HEK293T (cell line): ENCODE measurements around the gene VRK2.

Source experiments
- ARNT ChIP-seq: fragments of 450-650 bp; IDR thresholded peaks from 2 replicates; pipeline ENCODE4 v1.6.1; 2017; ENCODE audit warnings: mild to moderate bottlenecking
- BHLHE40 ChIP-seq: fragments of 450-650 bp; IDR thresholded peaks from 2 replicates; pipeline ENCODE4 v1.6.1; 2016; ENCODE audit warnings: mild to moderate bottlenecking, moderate library complexity, borderline replicate concordance
- CTBP1 ChIP-seq: fragments of 450-650 bp; IDR thresholded peaks from 2 replicates; pipeline ENCODE4 v1.6.1; 2016; ENCODE audit warnings: borderline replicate concordance
- ELF4 ChIP-seq: fragments of 450-650 bp; IDR thresholded peaks from 2 replicates; pipeline ENCODE4 v1.6.1; 2017; ENCODE audit warnings: antibody characterized with exemption
- FOXK2 ChIP-seq: fragments of 450-650 bp; IDR thresholded peaks from 2 replicates; pipeline ENCODE4 v1.6.1; 2016; ENCODE audit warnings: mild to moderate bottlenecking
- FOXM1 ChIP-seq: fragments of 450-650 bp; IDR thresholded peaks from 2 replicates; pipeline ENCODE4 v1.6.1; 2017; ENCODE audit warnings: mild to moderate bottlenecking, borderline replicate concordance
- L3MBTL2 ChIP-seq: fragments of 450-650 bp; conservative IDR thresholded peaks from 2 replicates; pipeline ENCODE4 v1.6.1; 2016; ENCODE audit warnings: mild to moderate bottlenecking
- LEF1 ChIP-seq: fragments of 450-650 bp; IDR thresholded peaks from 2 replicates; pipeline ENCODE4 v1.6.1; 2017; ENCODE audit warnings: mild to moderate bottlenecking, borderline replicate concordance
- PKNOX1 ChIP-seq: fragments of 450-650 bp; IDR thresholded peaks from 2 replicates; pipeline ENCODE4 v1.6.1; 2016
- SP1 ChIP-seq: fragments of 450-650 bp; IDR thresholded peaks from 2 replicates; pipeline ENCODE4 v1.6.1; 2017
- SUZ12 ChIP-seq: fragments of 450-650 bp; IDR thresholded peaks from 2 replicates; pipeline ENCODE4 v1.6.1; 2016; ENCODE audit warnings: mild to moderate bottlenecking
- TARDBP ChIP-seq: fragments of 450-650 bp; IDR thresholded peaks from 2 replicates; pipeline ENCODE4 v1.6.1; 2016

GRCh38 chr2:58039170-58039611, 7.4 kb upstream of the VRK2 start:
- TF ChIP-seq FOXM1 = no peak
- no peak for TF ChIP-seq SP1
- TF ChIP-seq L3MBTL2 = no peak
- no peak for TF ChIP-seq ELF4
- TF ChIP-seq LEF1 = no peak
- TF ChIP-seq SUZ12 = no peak
- TF ChIP-seq TARDBP = no peak
- TF ChIP-seq BHLHE40 = no peak
- TF ChIP-seq FOXK2 = no peak
- no peak for TF ChIP-seq PKNOX1
- no peak for TF ChIP-seq ARNT
- no peak for TF ChIP-seq CTBP1
